Keratinocyte (primary cell): ENCODE data around the gene TRPM3. TPM values are rescaled to one million over a fixed set of nuclear protein-coding genes. Genes with fewer than 3 reads are reported as not detected.
"Not testable (repeated sequence)": the region's sequence is repeated elsewhere in the genome, so short reads cannot be mapped to it uniquely, and the experiment has no call there.

Experiments
- DNase-seq: peaks from one replicate; pipeline ENCODE4 v3.0.0-alpha.2; 2011; ENCODE audit warnings: low read depth, missing footprints, low spot score
- FAIRE-seq: peaks from 2 replicates; lab custom pipeline; 2011; peaks lifted over from hg19 to GRCh38; lab: Jason Lieb, UNC
- H2AFZ ChIP-seq: 2 replicates; pipeline ENCODE4 v1.6.0; 2012; ENCODE audit warnings: low read length, control low read depth, inconsistent platforms; ENCODE audit not compliant: control insufficient read depth
- H3K27ac ChIP-seq: 2 replicates; pipeline ENCODE4 v1.5.1; 2011; ENCODE audit warnings: low read length; ENCODE audit not compliant: control insufficient read depth, insufficient read depth
- H3K27me3 ChIP-seq: 3 replicates; pipeline ENCODE4 v1.6.0; 2011; ENCODE audit warnings: low read length; ENCODE audit not compliant: control insufficient read depth, insufficient read depth; ENCODE audit errors: extremely low read depth
- H3K36me3 ChIP-seq, 2 experiments: 2 replicates in 1 of 2; 3 replicates in 1 of 2; pipeline ENCODE4 v1.5.1; 2011; ENCODE audit warnings: low read length in 2 of 2, mild to moderate bottlenecking in 1 of 2; ENCODE audit not compliant: control insufficient read depth in 2 of 2, insufficient read depth in 2 of 2; ENCODE audit errors: extremely low read depth in 1 of 2
- H3K4me1 ChIP-seq: 3 replicates; pipeline ENCODE4 v1.5.1; 2011; ENCODE audit warnings: low read length; ENCODE audit not compliant: control insufficient read depth, insufficient read depth; ENCODE audit errors: extremely low read depth
- H3K4me2 ChIP-seq: 3 replicates; pipeline ENCODE4 v1.6.0; 2011; ENCODE audit warnings: low read depth, low read length; ENCODE audit not compliant: control insufficient read depth, insufficient read depth; ENCODE audit errors: extremely low read depth
- H3K4me3 ChIP-seq, 3 experiments: fragments of 200-600 bp in 1 of 3; sonication (generic) in 1 of 3; 2 replicates in 2 of 3; 3 replicates in 1 of 3; pipeline ENCODE4 v1.5.1; 2011 to 2016; ENCODE audit warnings: low read length in 3 of 3, mild to moderate bottlenecking in 3 of 3, control low read depth in 2 of 3, inconsistent platforms in 1 of 3, low read depth in 1 of 3, mixed read lengths in 1 of 3, mixed run types in 1 of 3, moderate library complexity in 1 of 3; ENCODE audit not compliant: control insufficient read depth in 2 of 3, insufficient read depth in 2 of 3; ENCODE audit errors: extremely low read depth in 1 of 3
- H3K79me2 ChIP-seq: 2 replicates; pipeline ENCODE4 v1.6.0; 2012; ENCODE audit warnings: low read length; ENCODE audit not compliant: control insufficient read depth, insufficient read depth
- H3K9ac ChIP-seq: 3 replicates; pipeline ENCODE4 v1.6.0; 2011; ENCODE audit warnings: low read length; ENCODE audit not compliant: control insufficient read depth, insufficient read depth; ENCODE audit errors: extremely low read depth
- H3K9me1 ChIP-seq: 3 replicates; pipeline ENCODE4 v1.6.0; 2011; ENCODE audit warnings: low read length; ENCODE audit not compliant: control insufficient read depth, insufficient read depth; ENCODE audit errors: extremely low read depth
- H3K9me3 ChIP-seq: 2 replicates; pipeline ENCODE4 v1.5.1; 2012; ENCODE audit warnings: low read depth, low read length; ENCODE audit not compliant: control insufficient read depth
- H4K20me1 ChIP-seq: 3 replicates; pipeline ENCODE4 v1.6.0; 2011; ENCODE audit warnings: low read length; ENCODE audit not compliant: control insufficient read depth, insufficient read depth; ENCODE audit errors: extremely low read depth
- CTCF ChIP-seq, 3 experiments: IDR thresholded peaks in 1 of 3; conservative IDR thresholded peaks in 1 of 3; optimal IDR thresholded peaks in 1 of 3; 2 replicates in 2 of 3; 3 replicates in 1 of 3; pipeline versions ENCODE3 to v1.5.1; 2011; ENCODE audit warnings: low read length in 3 of 3, mild to moderate bottlenecking in 3 of 3, moderate library complexity in 2 of 3, control low read depth in 1 of 3, inconsistent platforms in 1 of 3; ENCODE audit not compliant: insufficient read depth in 2 of 3; ENCODE audit errors: extremely low read depth in 1 of 3
- EZH2 ChIP-seq: IDR thresholded peaks from one replicate; pipeline ENCODE4 v1.6.1; 2012; ENCODE audit warnings: inconsistent platforms, mild to moderate bottlenecking, low read length, moderate library complexity
- dilution Hi-C: fragments of 300-500 bp; cut with MboI; formaldehyde crosslinking; loops from one replicate; pipeline ENCODE4 v1.7.0; 2020; ENCODE audit warnings: low sequenced_read_pairs; ENCODE audit not compliant: extremely low pct_ligation_motif_present
- polyA plus RNA-seq, 5 experiments: library from polyadenylated mRNA; depleted of rRNA in 3 of 5; stranded (reverse) in 3 of 5; stranded (forward) in 1 of 5; unstranded in 1 of 5; fragments of >200 nt; gene quantifications; 1 replicate in 1 of 5; 2 replicates in 3 of 5; 3 replicates in 1 of 5; pipeline versions ENCODE4 v1.2.1 to v1.2.3, GENCODE V29; 2011 to 2012; ENCODE audit warnings: missing spikeins in 2 of 5, low read depth in 1 of 5, low replicate concordance in 1 of 5

The TRPM3 gene
- polyA plus RNA-seq, 1 donor (not counting 4 experiments of a cell fraction or from before 2014, with no cell fraction given), result 0.03 TPM

GRCh38 chr9:70656281-70656680, 465.1 kb downstream of the TRPM3 start:
- H4K20me1 ChIP-seq, result no peaks in the 10 kb centered on the region
- dilution Hi-C loops, result no loop called here
- no peaks in the 10 kb centered on the region for H3K27me3 ChIP-seq
- no peak for TF ChIP-seq CTCF (optimal IDR thresholded peaks at IDR 0.05 in 1 of 3, IDR thresholded peaks at IDR 0.05 in 1 of 3, conservative IDR thresholded peaks at IDR 0.05 in 1 of 3; ENCODE audit: extremely low read depth in 1 of 3, insufficient read depth in 2 of 3, low read length in 3 of 3)
- no peak for TF ChIP-seq EZH2
- no peak overlapping the region for H3K4me3 ChIP-seq
- H3K4me2 ChIP-seq, result no peak overlapping the region
- H2AFZ ChIP-seq, result no peak overlapping the region
- no peaks in the 10 kb centered on the region for H3K79me2 ChIP-seq
- no peak overlapping the region for H3K27ac ChIP-seq
- H3K9me3 ChIP-seq, result no peaks in the 10 kb centered on the region
- H3K36me3 ChIP-seq, result no peaks in the 10 kb centered on the region
- no peak for DNase-seq
- H3K9me1 ChIP-seq, result no peaks in the 10 kb centered on the region
- FAIRE-seq, result no peak
- H3K9ac ChIP-seq, result no peak overlapping the region
- H3K4me1 ChIP-seq, result no peaks in the 10 kb centered on the region

- no peak for FAIRE-seq
- dilution Hi-C loops, result no loop called here
- Histone ChIP-seq H3K27me3 (no peaks in the 10 kb centered on the region), H3K27ac (no peak overlapping the region), H3K9ac (no peak overlapping the region), H3K79me2 (no peaks in the 10 kb centered on the region), H2AFZ (no peak overlapping the region), H3K36me3 (no peaks in the 10 kb centered on the region), H3K9me3 (no peaks in the 10 kb centered on the region), H3K4me3 (no peak overlapping the region), H3K4me2 (no peak overlapping the region), H4K20me1 (no peaks in the 10 kb centered on the region), H3K4me1 (no peaks in the 10 kb centered on the region), H3K9me1 (no peaks in the 10 kb centered on the region)
- TF ChIP-seq CTCF (optimal IDR thresholded peaks at IDR 0.05 in 1 of 3, IDR thresholded peaks at IDR 0.05 in 1 of 3, conservative IDR thresholded peaks at IDR 0.05 in 1 of 3; ENCODE audit: extremely low read depth in 1 of 3, insufficient read depth in 2 of 3, low read length in 3 of 3), result no peak
- TF ChIP-seq EZH2, result no peak
- no peak for DNase-seq
Observed at GRCh38 chr9:70654144-70654543, 467.3 kb downstream of the TRPM3 start.

GRCh38 chr9:70644627-70645026, 476.8 kb downstream of the TRPM3 start:
- H3K4me1 ChIP-seq, FAIRE-seq, H2AFZ ChIP-seq, H3K4me3 ChIP-seq, H3K9me3 ChIP-seq, H3K9me1 ChIP-seq, DNase-seq, H4K20me1 ChIP-seq, H3K79me2 ChIP-seq, H3K36me3 ChIP-seq, H3K4me2 ChIP-seq, H3K9ac ChIP-seq, H3K27me3 ChIP-seq, H3K27ac ChIP-seq, dilution Hi-C loops: not testable (repeated sequence)
